Neural progenitor cell (in vitro differentiated cells): ENCODE results near the gene PKNOX2.
"Not testable (repeated sequence)": the region's sequence is repeated elsewhere in the genome, so short reads cannot be mapped to it uniquely, and the experiment has no call there.

ENCODE experiments used
- CTCF ChIP-seq: fragments of 200-600 bp; sonication (generic); IDR thresholded peaks from 2 replicates; pipeline ENCODE4 v1.5.1; 2017; ENCODE audit warnings: antibody characterized with exemption, mild to moderate bottlenecking
- EZH2 ChIP-seq: fragments of 200-600 bp; sonication (generic); IDR thresholded peaks from 2 replicates; pipeline ENCODE4 v1.6.1; 2017; ENCODE audit warnings: antibody characterized with exemption, mild to moderate bottlenecking, moderate library complexity
- EZH2phosphoT487 ChIP-seq: fragments of 200-600 bp; sonication (generic); IDR thresholded peaks from 2 replicates; pipeline ENCODE4 v1.6.1; 2017; ENCODE audit warnings: antibody characterized with exemption

- TF ChIP-seq CTCF, EZH2, EZH2phosphoT487: not testable (repeated sequence)
These were observed 58.6 kb downstream of the PKNOX2 start for GRCh38 chr11:125223161-125223560.
